K562 (cell line): ENCODE measurements around the gene DLX3.

Experiments
- CREB5 ChIP-seq: fragments of 250-450 bp; sonication (Bioruptor Pico); IDR thresholded peaks from 2 replicates; pipeline ENCODE4 v1.5.0; 2020; ENCODE audit warnings: mild to moderate bottlenecking
- E2F6 ChIP-seq, 2 experiments: IDR thresholded peaks; 2 replicates each; pipeline ENCODE4 v1.6.1; 2011; ENCODE audit warnings: borderline replicate concordance in 1 of 2, control low read depth in 1 of 2, low read depth in 1 of 2, low read length in 1 of 2, mild to moderate bottlenecking in 1 of 2, mixed read lengths in 1 of 2, moderate library complexity in 1 of 2; ENCODE audit not compliant: insufficient read depth in 1 of 2, insufficient read length in 1 of 2, poor library complexity in 1 of 2, severe bottlenecking in 1 of 2; ENCODE audit errors: extremely low read depth in 1 of 2
- TF ChIP-seq, protein P1 (sequence below), 3 experiments: IDR thresholded peaks in 2 of 3; conservative IDR thresholded peaks in 1 of 3; 2 replicates each; pipeline ENCODE4 v1.5.1; 2011 to 2012; ENCODE audit warnings: low read length in 3 of 3, mild to moderate bottlenecking in 3 of 3, control low read depth in 2 of 3, improper control_type of control experiment in 1 of 3, inconsistent platforms in 1 of 3, low read depth in 1 of 3, mixed read lengths in 1 of 3, moderate library complexity in 1 of 3; ENCODE audit not compliant: insufficient read depth in 2 of 3
- TF ChIP-seq, protein P2 (sequence below): fragments of 250-450 bp; sonication (Bioruptor Pico); IDR thresholded peaks from 2 replicates; pipeline ENCODE4 v1.9.0; 2021; ENCODE audit warnings: mild to moderate bottlenecking, inconsistent platforms

- TF ChIP-seq E2F6 (IDR thresholded peaks at IDR 0.05; ENCODE audit: borderline replicate concordance in 1 of 2, extremely low read depth in 1 of 2, insufficient read depth in 1 of 2, insufficient read length in 1 of 2, low read depth in 1 of 2, low read length in 1 of 2, poor library complexity in 1 of 2, severe bottlenecking in 1 of 2): no peak
- no peak for TF ChIP-seq CREB5 (CRISPR knock-in tag)
- TF ChIP-seq, protein P1, sequence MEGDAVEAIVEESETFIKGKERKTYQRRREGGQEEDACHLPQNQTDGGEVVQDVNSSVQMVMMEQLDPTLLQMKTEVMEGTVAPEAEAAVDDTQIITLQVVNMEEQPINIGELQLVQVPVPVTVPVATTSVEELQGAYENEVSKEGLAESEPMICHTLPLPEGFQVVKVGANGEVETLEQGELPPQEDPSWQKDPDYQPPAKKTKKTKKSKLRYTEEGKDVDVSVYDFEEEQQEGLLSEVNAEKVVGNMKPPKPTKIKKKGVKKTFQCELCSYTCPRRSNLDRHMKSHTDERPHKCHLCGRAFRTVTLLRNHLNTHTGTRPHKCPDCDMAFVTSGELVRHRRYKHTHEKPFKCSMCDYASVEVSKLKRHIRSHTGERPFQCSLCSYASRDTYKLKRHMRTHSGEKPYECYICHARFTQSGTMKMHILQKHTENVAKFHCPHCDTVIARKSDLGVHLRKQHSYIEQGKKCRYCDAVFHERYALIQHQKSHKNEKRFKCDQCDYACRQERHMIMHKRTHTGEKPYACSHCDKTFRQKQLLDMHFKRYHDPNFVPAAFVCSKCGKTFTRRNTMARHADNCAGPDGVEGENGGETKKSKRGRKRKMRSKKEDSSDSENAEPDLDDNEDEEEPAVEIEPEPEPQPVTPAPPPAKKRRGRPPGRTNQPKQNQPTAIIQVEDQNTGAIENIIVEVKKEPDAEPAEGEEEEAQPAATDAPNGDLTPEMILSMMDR (IDR thresholded peaks at IDR 0.05 in 2 of 3, conservative IDR thresholded peaks at IDR 0.05 in 1 of 3; ENCODE audit: insufficient read depth in 2 of 3, low read depth in 1 of 3, low read length in 3 of 3): no peak
- TF ChIP-seq, protein P2, sequence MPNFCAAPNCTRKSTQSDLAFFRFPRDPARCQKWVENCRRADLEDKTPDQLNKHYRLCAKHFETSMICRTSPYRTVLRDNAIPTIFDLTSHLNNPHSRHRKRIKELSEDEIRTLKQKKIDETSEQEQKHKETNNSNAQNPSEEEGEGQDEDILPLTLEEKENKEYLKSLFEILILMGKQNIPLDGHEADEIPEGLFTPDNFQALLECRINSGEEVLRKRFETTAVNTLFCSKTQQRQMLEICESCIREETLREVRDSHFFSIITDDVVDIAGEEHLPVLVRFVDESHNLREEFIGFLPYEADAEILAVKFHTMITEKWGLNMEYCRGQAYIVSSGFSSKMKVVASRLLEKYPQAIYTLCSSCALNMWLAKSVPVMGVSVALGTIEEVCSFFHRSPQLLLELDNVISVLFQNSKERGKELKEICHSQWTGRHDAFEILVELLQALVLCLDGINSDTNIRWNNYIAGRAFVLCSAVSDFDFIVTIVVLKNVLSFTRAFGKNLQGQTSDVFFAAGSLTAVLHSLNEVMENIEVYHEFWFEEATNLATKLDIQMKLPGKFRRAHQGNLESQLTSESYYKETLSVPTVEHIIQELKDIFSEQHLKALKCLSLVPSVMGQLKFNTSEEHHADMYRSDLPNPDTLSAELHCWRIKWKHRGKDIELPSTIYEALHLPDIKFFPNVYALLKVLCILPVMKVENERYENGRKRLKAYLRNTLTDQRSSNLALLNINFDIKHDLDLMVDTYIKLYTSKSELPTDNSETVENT (CRISPR knock-in tag): no peak
Measured at GRCh38 chr17:50009282-50009681, 14.3 kb upstream of the DLX3 start.
